ENCODE results near the gene CHD9. TPM values are rescaled to one million over a fixed set of nuclear protein-coding genes. Genes with fewer than 3 reads are reported as not detected.

The CHD9 gene
- total and polyA plus RNA-seq, 2 donors = 16.8 to 221 TPM

DNA sequence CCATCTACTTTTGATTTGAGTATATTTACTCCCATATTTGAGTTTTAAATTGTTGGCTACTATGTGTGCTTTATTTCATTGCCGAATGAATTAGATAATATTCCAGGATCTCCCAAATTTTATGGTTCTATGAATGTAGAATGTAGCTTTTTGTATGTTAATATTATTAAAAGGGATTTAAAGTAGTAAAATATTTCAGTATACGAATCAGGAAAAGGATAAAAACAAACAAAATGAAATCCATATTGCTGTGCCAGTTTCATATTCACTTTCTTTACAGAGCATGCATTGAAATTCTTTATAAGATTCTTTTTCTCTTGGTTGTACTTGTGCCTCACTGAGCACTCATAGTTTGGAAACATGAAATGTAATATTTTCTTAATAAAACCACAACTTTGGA lies 155.1 kb downstream of the CHD9 start:
- Histone ChIP-seq H3K36me3 (ENCODE audit: insufficient read depth) (no peaks in the 10 kb centered on the region), H3K4me1 (ENCODE audit: insufficient read depth) (no peaks in the 10 kb centered on the region), H3K27ac (ENCODE audit: low read depth) (no peak overlapping the region), H3K4me3 (ENCODE audit: low read depth, low read length) (no peak overlapping the region)
- 10% methylated on average over 2 of the region's 2 CpGs for WGBS
- DNase-seq (ENCODE audit: extremely low spot score) = no peak

DNA sequence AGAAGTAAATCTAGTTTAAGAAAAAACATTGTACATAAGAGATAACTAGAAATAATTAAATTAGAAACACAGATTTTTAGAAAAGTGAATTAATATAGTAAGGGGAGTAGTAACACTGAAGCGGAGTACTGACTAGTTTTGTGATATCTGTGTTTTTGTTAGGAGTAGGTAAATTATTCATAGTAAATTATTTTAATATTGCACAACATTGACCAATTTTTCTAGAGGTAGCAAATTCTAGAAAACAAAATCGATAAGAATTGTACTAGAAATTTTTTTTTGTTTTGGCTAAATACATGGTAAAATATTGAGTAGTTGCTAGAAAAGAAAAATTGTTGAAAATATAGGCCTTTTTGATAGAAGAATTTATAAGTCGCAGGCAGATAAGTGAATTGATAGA lies 156.5 kb downstream of the CHD9 start:
- H3K27ac ChIP-seq (ENCODE audit: low read depth) = no peak overlapping the region
- no peaks in the 10 kb centered on the region for H3K4me1 ChIP-seq (ENCODE audit: insufficient read depth)
- 80% methylated on average over 3 of the region's 3 CpGs for WGBS
- no peak for DNase-seq (ENCODE audit: extremely low spot score)
- no peaks in the 10 kb centered on the region for H3K36me3 ChIP-seq (ENCODE audit: insufficient read depth)
- H3K4me3 ChIP-seq (ENCODE audit: low read depth, low read length) = no peak overlapping the region

DNA sequence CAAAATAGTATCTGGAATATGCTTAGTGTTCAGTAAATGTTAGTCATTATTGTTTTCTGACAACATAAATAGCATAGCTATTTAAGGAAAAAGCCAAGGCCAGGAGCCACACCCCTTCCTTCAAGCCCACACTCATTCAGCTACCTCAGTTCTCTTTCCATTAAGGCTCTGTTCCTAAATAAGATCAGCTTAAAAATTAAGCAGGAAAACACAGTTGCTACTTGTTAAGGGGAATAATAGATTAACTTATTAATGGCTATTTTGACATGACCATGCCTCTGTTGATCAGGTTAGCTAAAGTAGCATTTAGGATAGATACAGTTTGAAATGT lies 158.1 kb downstream of the CHD9 start:
- no peak for DNase-seq (ENCODE audit: extremely low spot score)
- no peaks in the 10 kb centered on the region for H3K36me3 ChIP-seq (ENCODE audit: insufficient read depth)
- H3K4me1 ChIP-seq (ENCODE audit: insufficient read depth) = no peaks in the 10 kb centered on the region
- no peak overlapping the region for H3K27ac ChIP-seq (ENCODE audit: low read depth)
- H3K4me3 ChIP-seq (ENCODE audit: low read depth, low read length) = no peak overlapping the region

DNA sequence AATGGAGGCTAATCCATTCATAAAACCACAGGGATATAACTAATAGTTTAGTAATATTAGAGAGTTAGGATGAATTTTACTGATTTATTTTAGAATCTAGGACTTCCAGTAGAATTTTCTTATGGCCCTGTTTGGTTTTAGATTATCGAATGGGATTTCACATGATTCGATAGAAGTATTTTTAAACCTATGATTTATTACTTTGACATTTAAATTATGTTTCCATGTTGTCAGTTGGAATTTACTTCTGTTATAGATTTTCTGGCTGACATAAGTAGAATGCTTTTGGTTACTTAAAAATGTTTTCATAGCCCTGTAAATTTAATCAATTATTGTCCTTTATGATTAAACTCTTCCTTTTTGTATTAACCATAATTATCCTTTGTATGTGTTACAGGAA lies 158.8 kb downstream of the CHD9 start:
- no peaks in the 10 kb centered on the region for H3K36me3 ChIP-seq (ENCODE audit: insufficient read depth)
- DNase-seq (ENCODE audit: extremely low spot score) = no peak
- 55% methylated on average over 2 of the region's 2 CpGs for whole genome bisulfite sequencing
- H3K27ac ChIP-seq (ENCODE audit: low read depth) = no peak overlapping the region
- H3K4me1 ChIP-seq (ENCODE audit: insufficient read depth) = no peaks in the 10 kb centered on the region
- H3K4me3 ChIP-seq (ENCODE audit: low read depth, low read length) = no peak overlapping the region

DNA sequence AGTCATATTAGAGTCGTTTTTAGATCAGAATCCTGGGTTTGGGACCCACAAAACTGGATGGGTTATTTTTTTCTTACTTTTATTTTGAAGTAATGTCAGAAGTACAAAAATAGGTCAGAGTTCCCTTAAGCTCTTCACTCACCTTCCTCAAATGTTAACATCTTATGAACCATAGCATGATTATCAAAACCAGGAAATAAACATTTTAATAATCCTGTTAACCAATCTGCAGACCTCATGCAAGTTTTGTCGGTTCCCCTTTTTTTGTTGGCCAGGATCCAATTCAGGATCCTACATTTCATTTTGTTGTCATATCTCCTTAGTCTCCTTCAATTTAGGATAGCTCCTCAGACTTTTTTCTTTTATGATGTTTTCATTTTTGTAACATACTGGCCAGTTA lies 162.0 kb downstream of the CHD9 start:
- Histone ChIP-seq H3K4me3 (ENCODE audit: low read depth, low read length) (no peak overlapping the region), H3K4me1 (ENCODE audit: insufficient read depth) (no peaks in the 10 kb centered on the region)
- 34% methylated on average over 2 of the region's 2 CpGs for WGBS

DNA sequence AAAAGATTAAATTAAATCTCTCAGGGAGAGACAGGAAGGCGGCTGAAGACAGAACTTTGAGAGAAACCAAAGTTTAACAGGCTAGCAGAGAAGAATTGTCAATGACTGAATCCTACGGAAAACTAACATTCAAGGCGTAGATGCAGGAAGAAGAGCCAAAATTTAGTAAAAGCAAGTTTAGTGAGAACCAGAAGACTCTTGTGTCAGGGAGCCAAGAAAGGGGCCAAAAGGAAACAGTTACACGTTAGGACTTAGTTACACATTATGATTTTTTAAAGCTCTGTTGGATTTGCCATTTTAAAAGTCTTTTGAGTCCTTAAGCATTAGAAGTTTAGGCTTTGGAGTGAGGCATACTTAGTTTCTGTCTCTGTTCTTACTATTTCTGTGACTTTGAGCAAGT lies 164.6 kb downstream of the CHD9 start:
- no peak overlapping the region for H3K4me3 ChIP-seq (ENCODE audit: low read depth, low read length)
- WGBS = 56% methylated on average over 4 of the region's 4 CpGs
- DNase-seq (ENCODE audit: extremely low spot score) = no peak
- no peaks in the 10 kb centered on the region for H3K36me3 ChIP-seq (ENCODE audit: insufficient read depth)
- peak overlapping the region; percentile 16 for H3K27ac ChIP-seq (ENCODE audit: low read depth)
- H3K4me1 ChIP-seq (ENCODE audit: insufficient read depth) = no peaks in the 10 kb centered on the region

More for the DNA sequence above, 162.0 kb downstream of the CHD9 start:
- Histone ChIP-seq H3K36me3 (ENCODE audit: insufficient read depth) (no peaks in the 10 kb centered on the region), H3K27ac (ENCODE audit: low read depth) (no peak overlapping the region)
- DNase-seq (ENCODE audit: extremely low spot score) = no peak

DNA sequence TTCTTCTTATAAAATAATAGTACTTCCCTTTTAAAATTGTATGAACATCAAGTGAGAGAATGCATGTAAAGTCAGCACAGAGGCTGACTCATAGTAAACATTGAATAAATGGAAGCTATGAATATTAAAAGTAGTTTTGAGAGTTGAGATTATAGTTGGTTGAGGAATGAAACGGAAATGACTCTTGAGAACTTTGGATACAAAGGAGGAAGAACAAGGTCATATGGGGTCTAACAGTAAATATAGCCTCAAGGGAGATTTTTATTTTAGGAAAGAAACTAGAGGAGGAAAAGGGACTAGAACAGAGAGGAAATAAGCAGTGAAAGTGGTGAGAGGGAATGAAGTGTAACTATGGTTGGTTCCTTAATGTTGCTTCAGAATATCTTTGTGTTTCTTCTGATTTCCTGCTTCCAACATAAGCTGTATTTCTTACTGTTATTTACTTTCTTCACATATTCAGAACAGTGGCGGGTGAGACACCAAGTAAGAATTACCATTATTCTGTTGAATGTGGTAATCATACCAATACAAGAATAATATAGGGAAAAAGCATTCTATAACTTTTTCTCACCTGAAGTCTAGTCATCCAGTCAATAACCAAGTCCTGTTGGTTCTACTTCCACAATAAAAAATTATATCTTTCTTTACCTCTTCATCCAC lies 165.1 kb downstream of the CHD9 start:
- H3K27ac ChIP-seq (ENCODE audit: low read depth) = peak overlapping the region; percentile 56
- 47% methylated on average over 2 of the region's 2 CpGs for WGBS
- no peak overlapping the region for H3K4me3 ChIP-seq (ENCODE audit: low read depth, low read length)
- H3K4me1 ChIP-seq (ENCODE audit: insufficient read depth) = no peaks in the 10 kb centered on the region
- no peak for DNase-seq (ENCODE audit: extremely low spot score)
- no peaks in the 10 kb centered on the region for H3K36me3 ChIP-seq (ENCODE audit: insufficient read depth)

DNA sequence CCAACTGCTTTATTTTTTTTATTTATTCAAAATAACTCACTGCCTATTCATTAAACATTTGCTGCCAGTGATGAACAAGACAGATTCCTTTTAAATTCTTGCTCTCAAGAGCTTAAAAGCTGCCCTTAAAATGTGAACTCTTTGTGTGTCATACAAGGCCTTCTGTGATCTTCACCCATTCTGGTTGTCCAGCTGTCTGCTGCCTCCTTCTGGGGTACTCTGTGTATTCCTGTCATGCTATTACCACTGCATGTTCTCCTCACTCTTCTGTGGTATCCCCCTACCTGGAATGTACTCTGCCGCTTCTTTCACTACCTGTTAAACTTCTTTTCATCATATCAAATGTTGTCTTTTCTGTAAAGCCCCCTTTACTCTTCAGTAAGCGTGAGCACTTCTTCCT lies 165.8 kb downstream of the CHD9 start:
- H3K27ac ChIP-seq (ENCODE audit: low read depth) = no peak overlapping the region
- no peak for DNase-seq (ENCODE audit: extremely low spot score)
- H3K4me1 ChIP-seq (ENCODE audit: insufficient read depth) = no peaks in the 10 kb centered on the region
- no peak overlapping the region for H3K4me3 ChIP-seq (ENCODE audit: low read depth, low read length)
- WGBS = 93% methylated on average over 2 of the region's 2 CpGs
- no peaks in the 10 kb centered on the region for H3K36me3 ChIP-seq (ENCODE audit: insufficient read depth)

DNA sequence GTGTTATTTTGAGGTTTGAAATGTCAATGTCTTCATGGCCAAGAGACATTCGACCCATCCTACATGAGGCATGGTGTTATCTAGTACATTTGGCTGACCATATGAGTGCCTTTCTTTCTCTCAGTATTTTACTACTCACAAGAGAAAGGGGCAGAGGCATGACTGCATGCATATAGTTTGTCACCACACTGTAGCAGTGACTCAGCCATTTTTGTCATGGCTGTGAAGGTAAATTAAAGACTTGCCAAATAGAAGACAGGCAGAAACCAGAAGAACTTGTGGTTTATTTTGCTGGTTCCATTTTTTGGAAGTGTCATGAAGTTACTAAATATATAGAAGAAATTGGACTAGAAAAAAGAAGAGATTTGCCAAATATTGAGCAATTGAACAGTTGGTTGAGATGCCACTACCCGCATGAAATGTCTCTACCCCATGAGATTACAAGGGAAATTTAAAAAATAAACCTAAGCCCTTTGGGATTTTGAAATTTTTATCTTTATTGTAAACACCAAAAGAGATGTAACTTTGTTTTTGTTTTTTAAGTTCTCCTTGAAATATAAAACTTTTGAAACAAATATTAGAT lies 170.3 kb downstream of the CHD9 start:
- 85% methylated on average over 2 of the region's 2 CpGs for WGBS
- H3K4me3 ChIP-seq (ENCODE audit: low read depth, low read length) = no peak overlapping the region
- no peak for DNase-seq (ENCODE audit: extremely low spot score)
- no peaks in the 10 kb centered on the region for H3K36me3 ChIP-seq (ENCODE audit: insufficient read depth)
- H3K4me1 ChIP-seq (ENCODE audit: insufficient read depth) = no peaks in the 10 kb centered on the region
- H3K27ac ChIP-seq (ENCODE audit: low read depth) = no peak overlapping the region

DNA sequence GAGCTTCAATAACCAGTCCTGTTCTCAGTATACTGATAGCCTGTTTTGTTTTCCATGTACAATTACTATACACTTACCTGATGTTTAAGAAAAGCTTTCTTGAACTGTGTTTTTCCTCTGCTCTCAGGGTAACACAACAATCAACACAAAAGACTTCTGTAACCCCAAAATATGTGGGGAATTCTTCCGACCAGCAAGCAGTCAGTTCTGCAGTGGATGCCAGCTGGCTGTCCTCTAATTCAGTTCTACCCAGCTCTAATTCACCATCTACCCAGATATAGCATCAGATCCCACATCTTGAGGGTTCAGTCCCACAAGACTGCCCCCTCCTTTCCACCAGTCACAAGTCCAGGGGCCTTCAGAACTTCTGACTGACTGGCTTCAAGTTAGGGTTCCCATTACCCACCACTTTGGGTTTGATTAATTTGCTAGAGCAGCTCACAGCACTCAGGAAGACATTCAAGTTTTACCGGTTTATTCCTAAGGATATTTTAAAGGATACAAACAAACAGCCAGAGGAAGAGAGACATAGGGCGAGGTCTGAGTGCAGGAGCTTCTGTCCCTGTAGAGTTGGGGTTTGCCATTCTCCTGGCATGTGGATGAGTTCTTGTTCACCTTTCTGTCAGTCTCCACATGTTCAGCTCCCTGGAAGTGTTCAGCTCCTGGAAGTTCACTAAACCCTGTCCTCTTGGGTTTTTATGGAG lies 178.2 kb downstream of the CHD9 start:
- no peak overlapping the region for H3K4me3 ChIP-seq (ENCODE audit: low read depth, low read length)
- no peak overlapping the region for H3K27ac ChIP-seq (ENCODE audit: low read depth)
- peaks cover 2% of the 10 kb centered on the region for H3K4me1 ChIP-seq (ENCODE audit: insufficient read depth)
- H3K36me3 ChIP-seq (ENCODE audit: insufficient read depth) = peaks cover 3% of the 10 kb centered on the region
- no peak for DNase-seq (ENCODE audit: extremely low spot score)
- 76% methylated on average over 3 of the region's 3 CpGs for WGBS

DNA sequence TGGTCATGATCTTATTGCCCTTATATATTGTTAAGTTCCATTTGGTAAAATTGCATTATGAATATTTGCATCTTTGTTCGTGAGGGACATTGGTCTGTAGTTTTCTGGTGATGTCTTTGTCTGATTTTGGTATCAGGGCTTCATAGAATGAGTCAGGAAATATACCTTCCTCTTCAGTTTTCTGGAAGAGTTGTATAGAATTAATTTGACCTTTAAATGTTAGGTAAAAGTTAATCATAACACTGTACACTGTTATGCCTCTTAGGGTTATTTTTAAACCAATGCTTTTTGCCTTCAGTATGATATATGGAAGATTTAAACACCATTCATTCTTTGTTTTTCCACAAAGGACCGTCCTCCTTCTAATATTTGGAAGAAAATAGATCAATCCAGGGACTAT lies 180.0 kb downstream of the CHD9 start:
- no peak for DNase-seq (ENCODE audit: extremely low spot score)
- Histone ChIP-seq H3K4me3 (ENCODE audit: low read depth, low read length) (no peak overlapping the region), H3K36me3 (ENCODE audit: insufficient read depth) (peaks cover 5% of the 10 kb centered on the region), H3K4me1 (ENCODE audit: insufficient read depth) (peaks cover 2% of the 10 kb centered on the region), H3K27ac (ENCODE audit: low read depth) (no peak overlapping the region)
- WGBS = 88% methylated on average over 2 of the region's 2 CpGs

DNA sequence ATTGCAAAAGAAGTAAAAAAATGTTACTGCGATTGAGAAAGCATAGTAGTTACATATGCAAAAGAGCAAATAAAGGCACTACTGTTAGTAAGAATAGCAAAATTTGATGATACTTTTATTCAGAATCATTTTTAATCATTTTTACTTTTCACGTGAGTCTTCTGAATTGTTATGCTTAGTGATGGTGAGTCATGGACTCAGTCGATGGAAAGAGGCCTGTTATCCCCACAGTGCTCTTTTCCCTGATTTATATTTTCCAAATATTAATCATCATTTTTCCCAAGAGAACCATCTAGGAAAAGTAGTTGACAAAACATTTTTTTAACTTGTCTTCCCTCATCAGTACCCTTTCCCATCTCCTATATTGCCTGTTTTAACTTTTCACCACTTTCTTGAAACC lies 181.1 kb downstream of the CHD9 start:
- no peak overlapping the region for H3K4me3 ChIP-seq (ENCODE audit: low read depth, low read length)
- no peak for DNase-seq (ENCODE audit: extremely low spot score)
- WGBS = 66% methylated on average over 3 of the region's 3 CpGs
- peaks cover 5% of the 10 kb centered on the region for H3K36me3 ChIP-seq (ENCODE audit: insufficient read depth)
- H3K4me1 ChIP-seq (ENCODE audit: insufficient read depth) = peaks cover 2% of the 10 kb centered on the region
- no peak overlapping the region for H3K27ac ChIP-seq (ENCODE audit: low read depth)

DNA sequence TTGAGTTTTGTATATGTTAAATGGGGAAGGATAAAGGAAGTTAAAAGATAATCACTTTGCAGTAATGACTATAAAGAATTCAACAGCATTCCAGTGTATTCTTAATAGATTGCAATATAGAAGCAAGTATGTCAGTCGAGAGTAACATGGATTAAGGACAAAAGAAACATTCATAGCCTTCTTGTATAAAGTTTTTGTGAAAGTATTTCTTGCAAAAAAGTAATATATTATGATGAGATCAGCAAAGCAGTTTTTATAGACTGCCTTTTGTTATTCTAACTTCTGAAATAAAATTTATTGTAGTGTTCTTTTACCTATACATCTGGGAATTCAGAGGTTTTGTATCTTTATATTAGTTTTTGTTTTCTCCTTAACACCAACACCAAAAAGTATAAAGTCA lies 194.5 kb downstream of the CHD9 start:
- Histone ChIP-seq H3K4me1 (ENCODE audit: insufficient read depth) (no peaks in the 10 kb centered on the region), H3K36me3 (ENCODE audit: insufficient read depth) (peaks cover 2% of the 10 kb centered on the region), H3K27ac (ENCODE audit: low read depth) (no peak overlapping the region), H3K4me3 (ENCODE audit: low read depth, low read length) (no peak overlapping the region)
- no peak for DNase-seq (ENCODE audit: extremely low spot score)
- WGBS = 57% methylated on average over 1 of the region's 1 CpG

DNA sequence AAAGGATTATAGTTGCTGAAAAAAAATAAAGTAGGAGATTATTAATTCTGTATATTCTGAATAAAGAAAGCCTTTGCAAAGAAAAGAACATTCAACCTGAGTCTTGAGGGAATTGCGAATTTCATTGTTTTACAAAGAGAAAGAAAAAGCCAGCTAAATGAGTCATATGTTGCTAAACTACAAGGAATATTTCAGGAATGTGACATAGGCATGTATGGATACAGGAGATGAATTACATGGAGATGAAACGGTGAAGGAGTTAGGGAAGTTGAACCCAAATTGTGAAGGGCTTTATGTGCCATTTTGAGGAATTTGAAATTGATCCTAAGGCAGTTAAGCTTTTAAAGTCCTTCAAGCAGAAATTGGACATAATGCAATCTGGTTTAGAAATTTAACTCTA lies 202.2 kb downstream of the CHD9 start:
- Histone ChIP-seq H3K27ac (ENCODE audit: low read depth) (no peak overlapping the region), H3K4me3 (ENCODE audit: low read depth, low read length) (no peak overlapping the region), H3K4me1 (ENCODE audit: insufficient read depth) (no peaks in the 10 kb centered on the region), H3K36me3 (ENCODE audit: insufficient read depth) (peaks cover 3% of the 10 kb centered on the region)
- WGBS = 75% methylated on average over 2 of the region's 2 CpGs
- DNase-seq (ENCODE audit: extremely low spot score) = no peak
